PFSK-1 (cell line): ENCODE measurements around the gene PRMT3.

Experiments used
- FOXP2 ChIP-seq: optimal IDR thresholded peaks from 2 replicates; pipeline ENCODE3; 2011; ENCODE audit warnings: borderline replicate concordance, control low read depth, inconsistent platforms; ENCODE audit not compliant: insufficient read depth; ENCODE audit errors: extremely low read length, extremely low read depth
- POLR2AphosphoS5 ChIP-seq: IDR thresholded peaks from 2 replicates; pipeline ENCODE4 v1.6.1; 2012; ENCODE audit warnings: low read depth, mild to moderate bottlenecking, control low read depth, low read length, moderate library complexity
- REST ChIP-seq, 2 experiments: IDR thresholded peaks; 2 replicates each; pipeline versions ENCODE4 v1.6.1 to v1.8.0; 2011 to 2012; ENCODE audit warnings: low read depth in 2 of 2, low read length in 2 of 2, control low read depth in 1 of 2, inconsistent platforms in 1 of 2, mild to moderate bottlenecking in 1 of 2, moderate library complexity in 1 of 2; ENCODE audit not compliant: insufficient read depth in 1 of 2
- SIN3A ChIP-seq: IDR thresholded peaks from 2 replicates; pipeline ENCODE4 v1.6.1; 2012; ENCODE audit warnings: mild to moderate bottlenecking, low read length, moderate library complexity, borderline replicate concordance; ENCODE audit not compliant: insufficient read depth
- TAF1 ChIP-seq: IDR thresholded peaks from 2 replicates; pipeline ENCODE4 v1.6.1; 2012; ENCODE audit warnings: low read length, control low read depth, borderline replicate concordance; ENCODE audit not compliant: insufficient read depth

The PRMT3 gene

GRCh38 chr11:20368438-20368837 is 19.1 kb upstream of the PRMT3 start:
- no peak for TF ChIP-seq FOXP2
- no peak for TF ChIP-seq TAF1
- no peak for TF ChIP-seq SIN3A
- no peak for TF ChIP-seq REST (IDR thresholded peaks at IDR 0.05; ENCODE audit: insufficient read depth in 1 of 2, low read depth in 2 of 2, low read length in 2 of 2)
- TF ChIP-seq POLR2AphosphoS5: no peak

- no peak for TF ChIP-seq FOXP2
- no peak for TF ChIP-seq REST (IDR thresholded peaks at IDR 0.05; ENCODE audit: insufficient read depth in 1 of 2, low read depth in 2 of 2, low read length in 2 of 2)
- TF ChIP-seq SIN3A: no peak
- TF ChIP-seq POLR2AphosphoS5: no peak
- TF ChIP-seq TAF1: no peak
Observed at GRCh38 chr11:20369826-20370225, 17.7 kb upstream of the PRMT3 start.

- TF ChIP-seq POLR2AphosphoS5 (no peak), TAF1 (no peak)
Observed at GRCh38 chr11:20372081-20372626, 15.4 kb upstream of the PRMT3 start.

- TF ChIP-seq REST (IDR thresholded peaks at IDR 0.05; ENCODE audit: insufficient read depth in 1 of 2, low read depth in 2 of 2, low read length in 2 of 2): no peak
- TF ChIP-seq TAF1: no peak
- TF ChIP-seq POLR2AphosphoS5: no peak
- TF ChIP-seq SIN3A: no peak
- TF ChIP-seq FOXP2: no peak
Observed at GRCh38 chr11:20373147-20373546, 14.4 kb upstream of the PRMT3 start.

- TF ChIP-seq POLR2AphosphoS5: no peak
- no peak for TF ChIP-seq REST (IDR thresholded peaks at IDR 0.05; ENCODE audit: insufficient read depth in 1 of 2, low read depth in 2 of 2, low read length in 2 of 2)
- TF ChIP-seq SIN3A: no peak
- no peak for TF ChIP-seq FOXP2
- no peak for TF ChIP-seq TAF1
Observed at GRCh38 chr11:20373568-20374209, 13.8 kb upstream of the PRMT3 start.
